Esophagus squamous epithelium (tissue), 4 donors: Measurements from ENCODE around the gene BMPER.

Experiments
- POLR2A ChIP-seq, 4 donors: fragments of 450-650 bp; IDR thresholded peaks; one replicate each; pipeline ENCODE4 v1.6.1; 2017; ENCODE audit warnings: antibody characterized with exemption in 4 of 4, mild to moderate bottlenecking in 4 of 4, moderate library complexity in 3 of 4
- TF ChIP-seq, protein P1 (sequence below), 6 experiments: fragments of 450-650 bp in 4 of 6; fragments of 200-600 bp in 2 of 6; sonication (generic) in 2 of 6; IDR thresholded peaks; one replicate each; pipeline ENCODE4 v1.5.1; 2016 to 2019; ENCODE audit warnings: antibody characterized with exemption in 6 of 6, mild to moderate bottlenecking in 4 of 6, moderate library complexity in 4 of 6

DNA sequence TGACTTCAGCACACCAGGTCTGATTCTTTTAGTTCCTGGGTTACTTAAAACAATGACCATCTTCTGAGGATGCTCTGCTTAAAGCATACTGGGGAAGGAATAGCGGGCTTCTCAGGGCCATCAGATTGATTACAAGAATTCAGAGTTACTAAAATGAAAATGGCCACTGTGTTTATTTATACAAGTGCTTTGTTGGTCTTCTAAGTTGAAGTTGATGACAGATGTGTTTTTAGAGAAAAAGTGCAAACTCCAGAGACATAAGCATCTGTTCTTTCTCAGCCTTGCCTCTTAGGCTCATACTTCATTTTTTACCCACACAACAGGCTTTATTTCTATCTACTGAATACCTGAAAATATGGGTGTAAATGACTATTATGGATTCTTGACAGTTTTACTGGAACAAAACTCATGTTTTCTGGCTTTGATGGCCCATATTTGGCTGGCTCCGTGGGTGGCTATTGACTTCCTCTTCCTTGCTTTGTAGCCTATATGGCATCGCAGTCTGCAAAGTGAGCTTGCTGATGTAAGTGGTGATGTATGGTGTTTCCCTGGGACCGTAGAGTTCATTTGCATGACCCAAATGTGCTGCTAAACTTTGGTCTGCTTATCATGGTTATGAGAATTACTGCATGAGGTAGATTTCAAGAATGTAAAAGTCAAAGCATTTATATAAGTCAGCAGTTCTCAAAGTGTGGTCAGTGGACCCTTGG is 121.3 kb downstream of the BMPER start:
- TF ChIP-seq, protein P1, sequence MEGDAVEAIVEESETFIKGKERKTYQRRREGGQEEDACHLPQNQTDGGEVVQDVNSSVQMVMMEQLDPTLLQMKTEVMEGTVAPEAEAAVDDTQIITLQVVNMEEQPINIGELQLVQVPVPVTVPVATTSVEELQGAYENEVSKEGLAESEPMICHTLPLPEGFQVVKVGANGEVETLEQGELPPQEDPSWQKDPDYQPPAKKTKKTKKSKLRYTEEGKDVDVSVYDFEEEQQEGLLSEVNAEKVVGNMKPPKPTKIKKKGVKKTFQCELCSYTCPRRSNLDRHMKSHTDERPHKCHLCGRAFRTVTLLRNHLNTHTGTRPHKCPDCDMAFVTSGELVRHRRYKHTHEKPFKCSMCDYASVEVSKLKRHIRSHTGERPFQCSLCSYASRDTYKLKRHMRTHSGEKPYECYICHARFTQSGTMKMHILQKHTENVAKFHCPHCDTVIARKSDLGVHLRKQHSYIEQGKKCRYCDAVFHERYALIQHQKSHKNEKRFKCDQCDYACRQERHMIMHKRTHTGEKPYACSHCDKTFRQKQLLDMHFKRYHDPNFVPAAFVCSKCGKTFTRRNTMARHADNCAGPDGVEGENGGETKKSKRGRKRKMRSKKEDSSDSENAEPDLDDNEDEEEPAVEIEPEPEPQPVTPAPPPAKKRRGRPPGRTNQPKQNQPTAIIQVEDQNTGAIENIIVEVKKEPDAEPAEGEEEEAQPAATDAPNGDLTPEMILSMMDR (IDR thresholded peaks at IDR 0.05), result no peak
- TF ChIP-seq POLR2A (IDR thresholded peaks at IDR 0.05), result no peak
